NCI-H2081 (cell line): ENCODE measurements around the gene HTRA3.
A peak's percentile ranks its signal among the peaks of the same experiment; 100 is the strongest.

Source experiments
- DNase-seq, 2 experiments: peaks; one replicate each; lab custom pipeline; 2025; lab: John Stamatoyannopoulos, UW

HTRA3 gene

GRCh38 chr4:8234715-8235114 is 34.8 kb upstream of the HTRA3 start:
- no peak for DNase-seq

- peak in 1 of 2 experiments; percentile 12 for DNase-seq
Observed at GRCh38 chr4:8235224-8235623, 34.3 kb upstream of the HTRA3 start.

- DNase-seq, result no peak
Observed at GRCh38 chr4:8235686-8236085, 33.9 kb upstream of the HTRA3 start.

GRCh38 chr4:8236106-8236919 is 33.2 kb upstream of the HTRA3 start:
- DNase-seq, result no peak

GRCh38 chr4:8236920-8237195 is 32.7 kb upstream of the HTRA3 start:
- no peak for DNase-seq

GRCh38 chr4:8237256-8237989 is 32.1 kb upstream of the HTRA3 start:
- DNase-seq, result no peak

- DNase-seq, result no peak
Observed at GRCh38 chr4:8238036-8238511, 31.5 kb upstream of the HTRA3 start.

GRCh38 chr4:8238515-8239053 is 31.0 kb upstream of the HTRA3 start:
- DNase-seq, result no peak

- no peak for DNase-seq
Observed at GRCh38 chr4:8239226-8239625, 30.3 kb upstream of the HTRA3 start.

GRCh38 chr4:8239661-8240060 is 29.9 kb upstream of the HTRA3 start:
- DNase-seq, result no peak

- no peak for DNase-seq
Observed at GRCh38 chr4:8240211-8241041, 29.1 kb upstream of the HTRA3 start.

- no peak for DNase-seq
Observed at GRCh38 chr4:8241211-8241779, 28.3 kb upstream of the HTRA3 start.

- peak; percentile 62 to 69 for DNase-seq
Observed at GRCh38 chr4:8241895-8242696, 27.5 kb upstream of the HTRA3 start.

GRCh38 chr4:8242782-8243560 is 26.6 kb upstream of the HTRA3 start:
- DNase-seq, result no peak

GRCh38 chr4:8244001-8244757 is 25.4 kb upstream of the HTRA3 start:
- no peak for DNase-seq

- DNase-seq, result no peak
Observed at GRCh38 chr4:8244931-8245460, 24.6 kb upstream of the HTRA3 start.

- DNase-seq, result no peak
Observed at GRCh38 chr4:8245884-8246833, 23.4 kb upstream of the HTRA3 start.
